HG03139 (cell line): ENCODE results near the gene PYGB.
"Not testable (repeated sequence)": the region's sequence is repeated elsewhere in the genome, so short reads cannot be mapped to it uniquely, and the experiment has no call there.

Experiments used
- ATAC-seq: cut with Tn5 transposase; IDR thresholded peaks from one replicate; pipeline ENCODE4 v1.9.1; 2021; ENCODE audit not compliant: unreplicated experiment

The PYGB gene

GRCh38 chr20:25310268-25310920 is 62.5 kb downstream of the PYGB start:
- peak; percentile 93 for ATAC-seq

GRCh38 chr20:25310921-25311728 is 63.2 kb downstream of the PYGB start:
- ATAC-seq, result no peak

- ATAC-seq, result not testable (repeated sequence)
Measured at GRCh38 chr20:25312716-25313115, 64.8 kb downstream of the PYGB start.

GRCh38 chr20:25313593-25313992 is 65.7 kb downstream of the PYGB start:
- no peak for ATAC-seq

- ATAC-seq, result no peak
Measured at GRCh38 chr20:25314497-25315417, 66.9 kb downstream of the PYGB start.

GRCh38 chr20:25315418-25316210 is 67.7 kb downstream of the PYGB start:
- ATAC-seq, result no peak

- ATAC-seq, result no peak
Measured at GRCh38 chr20:25316506-25317190, 68.8 kb downstream of the PYGB start.

GRCh38 chr20:25317351-25318075 is 69.6 kb downstream of the PYGB start:
- ATAC-seq, result no peak

GRCh38 chr20:25318471-25319240 is 70.8 kb downstream of the PYGB start:
- peak; percentile 93 for ATAC-seq

GRCh38 chr20:25319241-25320034 is 71.6 kb downstream of the PYGB start:
- ATAC-seq, result no peak

- no peak for ATAC-seq
Measured at GRCh38 chr20:25320035-25320800, 72.3 kb downstream of the PYGB start.

- no peak for ATAC-seq
Measured at GRCh38 chr20:25321262-25321831, 73.5 kb downstream of the PYGB start.

GRCh38 chr20:25321991-25322390 is 74.1 kb downstream of the PYGB start:
- no peak for ATAC-seq

- no peak for ATAC-seq
Measured at GRCh38 chr20:25323496-25324246, 75.8 kb downstream of the PYGB start.

- ATAC-seq, result no peak
Measured at GRCh38 chr20:25324412-25324811, 76.5 kb downstream of the PYGB start.

GRCh38 chr20:25325073-25325472 is 77.2 kb downstream of the PYGB start:
- ATAC-seq, result no peak
